Mucosa of descending colon (tissue), 3 donors: Measurements from ENCODE around the gene ABHD2. TPM values are rescaled to one million over a fixed set of nuclear protein-coding genes. Genes with fewer than 3 reads are reported as not detected.

Source experiments
- ATAC-seq: fragments of 200-7000 bp; cut with Tn5 transposase; one replicate; pipeline ENCODE4 v1.9.1; 2020; ENCODE audit warnings: mild to moderate bottlenecking, moderate library complexity
- DNase-seq, 3 donors: peaks; one replicate each; pipeline ENCODE4 v3.0.0-alpha.2; 2020
- H3K36me3 ChIP-seq: fragments of 200-600 bp; one replicate; pipeline ENCODE4 v1.8.0; 2021; ENCODE audit warnings: low read depth, mild to moderate bottlenecking
- H3K4me1 ChIP-seq: fragments of 200-600 bp; one replicate; pipeline ENCODE4 v1.8.0; 2021; ENCODE audit warnings: low read depth, mild to moderate bottlenecking
- H3K4me3 ChIP-seq: fragments of 200-600 bp; one replicate; pipeline ENCODE4 v1.8.0; 2021; ENCODE audit warnings: mild to moderate bottlenecking
- H3K9me3 ChIP-seq: fragments of 200-600 bp; one replicate; pipeline ENCODE4 v1.8.0; 2021; ENCODE audit warnings: mild to moderate bottlenecking
- intact Hi-C, 2 donors: fragments of 100-400 bp; cut with DNase I in 1 of 2; cut with micrococcal nuclease in 1 of 2; formaldehyde crosslinking; loops; one replicate each; pipeline versions ENCODE4 v1.11.0 to v1.11.1; 2022; cut with DNase I, micrococcal nuclease
- total RNA-seq, 3 donors: library from RNA; stranded (reverse); fragmentation: NEBNext Ultra II Directional in 2 of 3; extraction: Animal tissue kit (Norgen Biotek cat#: 25700) in 2 of 3; gene quantifications; one replicate each; pipeline versions ENCODE4 v1.2.1 to v1.2.4, GENCODE V29; 2021 to 2023
- TF ChIP-seq, protein P1 (sequence below): fragments of 200-600 bp; IDR thresholded peaks from one replicate; pipeline ENCODE4 v1.8.0; 2022; ENCODE audit warnings: antibody characterized with exemption, mild to moderate bottlenecking
- donor health status: DM: no; HTN: no; CAD: no; lungs with moderate emphysema.
- donor health status: DM: no; HTN: no; CAD: no.
- donor health status: DM: no; HTN: yes; CAD: no.

ABHD2 gene
- total RNA-seq, 3 donors from 2014 or later, result 82.2 to 156 (median 92.7) TPM

DNA sequence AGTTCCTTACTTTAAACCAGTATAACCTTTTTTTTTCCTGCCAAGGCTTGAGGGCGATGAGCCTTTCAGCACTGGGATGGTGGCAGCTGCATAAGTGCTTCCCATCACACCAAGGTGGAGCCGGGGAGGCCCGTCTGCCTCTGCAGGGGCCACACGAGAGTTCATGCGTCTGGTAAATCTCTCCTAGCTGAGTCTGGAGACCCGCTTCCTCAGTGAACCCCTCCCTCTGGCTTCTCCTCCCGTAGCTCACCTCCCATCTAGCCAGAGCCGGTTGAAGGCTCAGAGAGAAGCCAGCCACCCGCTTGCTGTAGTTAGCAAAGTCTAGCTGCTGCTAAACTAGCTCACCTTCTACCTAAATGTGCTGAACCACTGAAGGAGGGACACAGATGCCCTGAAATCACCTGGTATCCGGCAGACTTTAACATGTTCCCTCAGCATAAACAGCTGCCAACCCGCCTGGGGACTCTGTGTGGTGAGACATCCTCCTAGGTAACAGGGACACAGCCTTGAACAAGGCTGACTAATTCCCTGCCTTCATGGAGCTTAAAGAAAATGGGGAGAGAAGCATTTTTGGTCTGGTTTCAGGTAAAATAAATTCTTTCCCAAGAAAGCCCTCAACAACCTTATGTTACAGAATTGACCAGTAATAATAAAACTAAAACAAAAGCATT lies 90.2 kb downstream of the ABHD2 start:
- DNase-seq, result no peak

DNA sequence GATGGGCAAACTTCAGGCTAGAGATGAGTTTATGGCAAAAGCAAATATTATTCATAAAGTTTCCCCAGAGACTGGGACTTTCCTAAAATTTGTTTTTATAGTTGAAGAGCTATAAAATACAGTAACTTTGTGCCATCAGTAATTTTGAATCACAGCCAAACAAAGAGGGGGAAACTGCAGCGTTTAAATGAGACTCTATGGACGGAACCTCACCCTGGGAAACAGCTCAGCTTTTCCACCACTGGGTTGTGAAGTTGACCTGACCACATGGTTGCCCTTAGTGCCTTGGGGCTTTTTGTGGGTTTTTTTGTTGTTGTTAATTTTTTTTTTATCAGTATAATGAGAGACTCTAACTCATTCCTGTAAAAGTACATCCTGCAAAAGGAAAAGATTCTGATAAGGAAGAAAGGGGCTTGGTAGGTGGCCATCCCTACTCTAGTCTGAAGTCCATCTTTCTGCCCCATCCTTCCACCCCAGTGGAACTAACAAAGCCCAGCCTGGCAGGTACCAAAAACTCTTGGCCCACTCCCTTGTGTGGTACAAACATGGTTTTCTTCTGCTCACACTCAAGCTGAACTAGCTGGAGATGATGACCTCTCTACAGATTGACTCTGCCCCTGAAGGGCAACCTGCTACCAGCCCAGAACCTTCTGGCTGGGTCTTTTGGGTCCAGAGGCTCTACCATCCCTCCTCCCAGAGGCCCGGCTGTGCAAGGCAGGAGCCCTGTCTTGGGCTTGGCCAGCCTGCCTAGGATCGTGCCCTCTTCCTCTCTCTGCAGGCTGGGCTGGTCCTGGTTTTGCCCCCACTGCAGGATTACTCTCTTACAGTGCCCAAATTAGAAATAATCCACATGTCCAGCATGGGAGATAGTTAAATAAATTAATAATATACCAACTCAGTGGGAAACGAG lies 92.0 kb downstream of the ABHD2 start:
- no peaks in the 10 kb centered on the region for H3K9me3 ChIP-seq
- H3K36me3 ChIP-seq, result no peaks in the 10 kb centered on the region
- intact Hi-C loops, result loop anchor here (5.0 to 10.0 kb wide), 2 partner anchors 123 to 275 kb away; no protein-coding TSS in a partner anchor
- TF ChIP-seq, protein P1, sequence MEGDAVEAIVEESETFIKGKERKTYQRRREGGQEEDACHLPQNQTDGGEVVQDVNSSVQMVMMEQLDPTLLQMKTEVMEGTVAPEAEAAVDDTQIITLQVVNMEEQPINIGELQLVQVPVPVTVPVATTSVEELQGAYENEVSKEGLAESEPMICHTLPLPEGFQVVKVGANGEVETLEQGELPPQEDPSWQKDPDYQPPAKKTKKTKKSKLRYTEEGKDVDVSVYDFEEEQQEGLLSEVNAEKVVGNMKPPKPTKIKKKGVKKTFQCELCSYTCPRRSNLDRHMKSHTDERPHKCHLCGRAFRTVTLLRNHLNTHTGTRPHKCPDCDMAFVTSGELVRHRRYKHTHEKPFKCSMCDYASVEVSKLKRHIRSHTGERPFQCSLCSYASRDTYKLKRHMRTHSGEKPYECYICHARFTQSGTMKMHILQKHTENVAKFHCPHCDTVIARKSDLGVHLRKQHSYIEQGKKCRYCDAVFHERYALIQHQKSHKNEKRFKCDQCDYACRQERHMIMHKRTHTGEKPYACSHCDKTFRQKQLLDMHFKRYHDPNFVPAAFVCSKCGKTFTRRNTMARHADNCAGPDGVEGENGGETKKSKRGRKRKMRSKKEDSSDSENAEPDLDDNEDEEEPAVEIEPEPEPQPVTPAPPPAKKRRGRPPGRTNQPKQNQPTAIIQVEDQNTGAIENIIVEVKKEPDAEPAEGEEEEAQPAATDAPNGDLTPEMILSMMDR, result no peak
- no peak for ATAC-seq
- no peaks in the 10 kb centered on the region for H3K4me1 ChIP-seq
- DNase-seq, result no peak
- H3K4me3 ChIP-seq, result no peak overlapping the region

More for the DNA sequence above, 90.2 kb downstream of the ABHD2 start:
- TF ChIP-seq, protein P1, result no peak
- Histone ChIP-seq H3K9me3 (no peaks in the 10 kb centered on the region), H3K4me1 (no peaks in the 10 kb centered on the region), H3K4me3 (no peak overlapping the region), H3K36me3 (no peaks in the 10 kb centered on the region)
- intact Hi-C loops, result loop anchor here (5.0 to 10.0 kb wide), 2 partner anchors 121 to 274 kb away; no protein-coding TSS in a partner anchor
- no peak for ATAC-seq

DNA sequence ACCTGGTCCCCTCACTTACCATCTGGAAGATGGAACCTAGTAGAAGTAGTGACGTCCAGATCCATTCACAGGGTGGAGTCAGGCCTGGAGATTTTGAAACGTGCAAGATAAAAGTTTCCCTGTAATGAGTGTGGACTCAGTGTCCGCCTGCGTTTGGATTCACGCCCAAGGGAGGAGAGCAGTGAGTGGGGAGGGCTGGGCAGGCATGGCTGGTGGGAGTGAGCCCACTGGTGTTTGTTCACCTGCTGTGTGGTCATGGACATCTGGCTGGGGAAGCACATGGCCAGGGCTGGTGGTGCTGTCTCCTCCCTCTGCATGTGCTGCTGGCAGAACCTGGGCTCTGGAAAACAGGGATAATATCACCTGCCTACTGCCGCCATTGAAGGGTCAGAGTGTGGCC lies 96.1 kb downstream of the ABHD2 start:
- no peaks in the 10 kb centered on the region for H3K36me3 ChIP-seq
- no peak for DNase-seq
- H3K9me3 ChIP-seq, result no peaks in the 10 kb centered on the region
- intact Hi-C loops, result no loop called here
- TF ChIP-seq, protein P1, result no peak
- no peaks in the 10 kb centered on the region for H3K4me1 ChIP-seq
- ATAC-seq, result peak; percentile 79
- H3K4me3 ChIP-seq, result no peak overlapping the region

DNA sequence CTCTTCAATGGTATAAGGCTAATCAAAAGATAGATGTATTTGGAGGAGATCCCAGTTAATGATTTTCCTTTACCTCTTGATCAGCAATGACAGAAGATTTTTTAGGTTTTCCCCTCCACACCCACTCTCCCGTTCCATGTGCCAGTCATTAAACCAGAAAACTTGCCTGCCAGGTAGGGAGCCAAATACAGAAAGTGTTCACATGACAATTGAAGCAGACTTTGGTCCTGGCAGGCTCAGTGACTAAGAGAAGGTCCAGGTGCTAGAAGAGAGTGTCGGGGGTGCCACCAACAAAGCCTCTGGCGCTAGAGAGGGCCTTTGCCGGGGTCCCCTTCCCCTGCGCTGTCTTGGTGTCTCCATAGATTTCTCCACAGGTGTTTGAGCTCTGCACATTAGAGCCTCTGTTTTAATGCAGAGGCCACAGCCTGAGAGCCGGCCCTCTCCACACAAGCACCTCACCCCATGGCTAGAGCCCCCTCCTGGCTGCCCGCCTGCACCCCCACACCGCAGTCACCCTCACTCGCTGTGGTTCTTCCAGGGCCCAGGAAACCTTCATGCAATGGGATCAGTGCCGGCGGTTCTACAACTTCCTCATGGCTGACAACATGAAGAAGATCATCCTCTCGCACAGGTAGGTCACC lies 96.8 kb downstream of the ABHD2 start:
- Histone ChIP-seq H3K4me1 (no peaks in the 10 kb centered on the region), H3K4me3 (no peak overlapping the region), H3K9me3 (no peaks in the 10 kb centered on the region), H3K36me3 (no peaks in the 10 kb centered on the region)
- ATAC-seq (no peak), DNase-seq (no peak)
- intact Hi-C loops, result no loop called here
- TF ChIP-seq, protein P1, result no peak

DNA sequence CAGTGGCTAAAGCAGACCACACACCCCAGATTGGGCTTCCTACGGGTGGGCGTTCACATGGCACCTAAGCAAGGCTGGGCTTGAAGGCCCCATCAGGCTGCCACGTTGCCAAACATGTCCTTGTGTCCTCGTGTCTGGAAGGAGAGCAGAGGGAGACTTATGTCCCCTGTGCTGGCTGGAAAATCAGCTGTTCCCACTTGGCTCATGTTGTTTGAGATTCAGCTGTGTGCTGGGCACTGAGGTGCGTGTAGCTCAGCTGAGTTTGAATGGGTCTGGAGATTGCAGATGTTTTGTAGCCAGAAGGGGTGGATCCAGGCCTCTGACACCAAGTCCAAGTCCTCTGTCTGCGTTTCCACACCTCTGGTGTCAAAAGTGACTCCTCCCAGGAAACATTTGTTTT lies 98.5 kb downstream of the ABHD2 start:
- intact Hi-C loops, result no loop called here
- Histone ChIP-seq H3K4me1 (no peaks in the 10 kb centered on the region), H3K4me3 (no peak overlapping the region), H3K36me3 (no peaks in the 10 kb centered on the region), H3K9me3 (no peaks in the 10 kb centered on the region)
- TF ChIP-seq, protein P1, result no peak
- DNase-seq (no peak), ATAC-seq (no peak)
